Purkinje cell (primary cell): ENCODE measurements around the gene PRKAR1A. TPM values are rescaled to one million over a fixed set of nuclear protein-coding genes. Genes with fewer than 3 reads are reported as not detected.

Experiments used
- polyA plus RNA-seq: library from polyadenylated mRNA; unstranded; fragments of >200 nt; fragmentation: Nextera tagmentation; gene quantifications from 2 replicates; pipeline ENCODE4 v1.2.1, GENCODE V29; 2014

The PRKAR1A gene
- polyA plus RNA-seq: 228 and 247 TPM in 2 replicates

DNA sequence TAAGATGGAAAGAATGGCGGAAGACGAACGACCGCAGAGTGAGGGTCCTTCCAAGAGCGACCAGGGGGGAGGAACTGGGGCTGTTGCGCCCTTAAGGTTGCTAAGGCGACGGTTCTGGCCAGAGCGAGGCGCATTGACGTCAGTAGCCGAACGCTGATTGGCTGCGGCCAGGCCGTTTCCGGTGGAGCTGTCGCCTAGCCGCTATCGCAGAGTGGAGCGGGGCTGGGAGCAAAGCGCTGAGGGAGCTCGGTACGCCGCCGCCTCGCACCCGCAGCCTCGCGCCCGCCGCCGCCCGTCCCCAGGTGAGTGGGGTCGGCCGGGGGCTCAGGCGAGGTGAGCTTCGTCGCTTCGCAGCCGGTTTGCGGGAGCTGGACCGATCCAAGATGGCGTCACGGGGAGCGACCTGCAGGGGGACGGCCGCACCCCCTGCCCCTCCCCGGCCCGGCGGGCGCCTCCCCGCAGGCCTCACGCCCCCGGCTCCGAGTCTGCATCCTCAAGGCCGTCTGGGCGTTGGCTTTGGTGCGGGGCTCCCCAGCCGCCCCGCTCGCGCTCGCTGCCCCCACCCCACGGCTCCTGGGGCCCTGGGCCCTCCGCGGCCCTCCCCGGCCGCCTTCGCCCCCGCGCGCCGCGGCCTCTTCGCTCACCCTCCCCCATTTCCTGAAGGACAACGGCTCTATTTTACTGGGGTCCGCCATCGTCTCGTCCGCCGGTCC is at the start of gene PRKAR1A:
Gene PRKAR1A, plus strand, starts transcription at position 184 of the 713 bp plus-strand sequence. CDS start 2,970 bp downstream, outside the sequence.

Other genes with a start within 250 kb of the PRKAR1A start
- 5.8 and 6.4 TPM in 2 replicates for gene SLC16A6, start 221.3 kb upstream of the PRKAR1A start, polyA plus RNA-seq
- 3.5 and 3.9 TPM in 2 replicates for gene ARSG, start 220.9 kb upstream of the PRKAR1A start, polyA plus RNA-seq
- 29.9 and 30.2 TPM in 2 replicates for gene WIPI1, start 54.9 kb upstream of the PRKAR1A start, polyA plus RNA-seq
- 0.34 TPM in 1 of 2 replicates, not detected in the other for gene FAM20A, start 88.9 kb downstream of the PRKAR1A start, polyA plus RNA-seq